ENCODE results near the gene NOS1AP.

- TF ChIP-seq MXD4 (CRISPR knock-in tag; IDR thresholded peaks at IDR 0.05; ENCODE audit: borderline replicate concordance) = no peak
- no peak for TF ChIP-seq AFF4 (CRISPR knock-in tag; IDR thresholded peaks at IDR 0.05; ENCODE audit: borderline replicate concordance)
- no peak for TF ChIP-seq HMGA2 (CRISPR knock-in tag; IDR thresholded peaks at IDR 0.05)
- TF ChIP-seq CTCF (IDR thresholded peaks at IDR 0.05) = no peak
- TF ChIP-seq JUN (CRISPR knock-in tag; IDR thresholded peaks at IDR 0.05) = no peak
- no peak for TF ChIP-seq FOXJ3 (CRISPR knock-in tag; IDR thresholded peaks at IDR 0.05; ENCODE audit: borderline replicate concordance)
- TF ChIP-seq NFYB (CRISPR knock-in tag; conservative IDR thresholded peaks at IDR 0.05; ENCODE audit: low read depth) = no peak
Measured at GRCh38 chr1:162077648-162078299, 8.3 kb downstream of the NOS1AP start.

All from WTC11 (cell line).